Natural killer cell (primary cell): ENCODE data around the gene PYDC1. TPM values are rescaled to one million over a fixed set of nuclear protein-coding genes. Genes with fewer than 3 reads are reported as not detected.

ENCODE experiments used
- ATAC-seq, 3 donors: fragments of 150-1000 bp in 2 of 3; fragments of 200-7000 bp in 1 of 3; cut with Tn5 transposase; 1 replicate in 1 of 3; 2 replicates in 2 of 3; pipeline ENCODE4 v1.10.0; 2021; ENCODE audit warnings: mild to moderate bottlenecking in 2 of 3, moderate library complexity in 2 of 3
- DNase-seq, 2 donors: peaks; one replicate each; pipeline versions ENCODE4 v3.0.0 to v3.0.0-alpha.2; 2013 to 2021; ENCODE audit warnings: mixed read lengths in 1 of 2
- H3K27ac ChIP-seq: one replicate; pipeline ENCODE4 v1.5.1; 2013; ENCODE audit warnings: mild to moderate bottlenecking, low read length
- H3K27me3 ChIP-seq: one replicate; pipeline ENCODE4 v1.6.1; 2013; ENCODE audit warnings: low read length; ENCODE audit not compliant: control insufficient read depth, insufficient read depth
- H3K36me3 ChIP-seq: one replicate; pipeline ENCODE4 v1.6.1; 2013; ENCODE audit warnings: low read length; ENCODE audit not compliant: control insufficient read depth, insufficient read depth
- H3K4me1 ChIP-seq: one replicate; pipeline ENCODE4 v1.6.1; 2013; ENCODE audit warnings: low read length; ENCODE audit not compliant: control insufficient read depth, insufficient read depth
- H3K4me3 ChIP-seq: one replicate; pipeline ENCODE4 v1.5.1; 2013; ENCODE audit warnings: low read length
- H3K9me3 ChIP-seq: one replicate; pipeline ENCODE4 v1.6.1; 2013; ENCODE audit warnings: low read length; ENCODE audit not compliant: control insufficient read depth, insufficient read depth
- H3K27ac Mint-ChIP-seq, 2 donors: one replicate each; pipeline ENCODE4 v1.8.0; 2022; ENCODE audit warnings: mild to moderate bottlenecking in 2 of 2, mixed read lengths in 2 of 2, moderate library complexity in 1 of 2
- H3K27me3 Mint-ChIP-seq, 2 donors: one replicate each; pipeline ENCODE4 v1.8.0; 2022; ENCODE audit warnings: low read depth in 2 of 2, mixed read lengths in 2 of 2
- H3K36me3 Mint-ChIP-seq: one replicate; pipeline ENCODE4 v1.8.0; 2022; ENCODE audit warnings: mixed read lengths
- H3K4me1 Mint-ChIP-seq, 2 donors: one replicate each; pipeline ENCODE4 v1.8.0; 2022; ENCODE audit warnings: mixed read lengths in 2 of 2
- H3K4me3 Mint-ChIP-seq: one replicate; pipeline ENCODE4 v1.8.0; 2022; ENCODE audit warnings: mild to moderate bottlenecking, moderate library complexity, mixed read lengths
- H3K9me3 Mint-ChIP-seq, 2 donors: one replicate each; pipeline ENCODE4 v1.8.0; 2022; ENCODE audit warnings: mixed read lengths in 2 of 2
- CTCF ChIP-seq: fragments of 200-600 bp; IDR thresholded peaks from one replicate; pipeline ENCODE4 v1.8.0; 2022; ENCODE audit warnings: antibody characterized with exemption
- WGBS: methylation state at CpG from one replicate; pipeline ENCODE4 v1.1.7; 2013; ENCODE audit warnings: missing lambda C conversion rate; ENCODE audit not compliant: insufficient coverage; 5-methylcytosine and 5-hydroxymethylcytosine counted together
- intact Hi-C: fragments of 100-400 bp; cut with micrococcal nuclease; formaldehyde crosslinking; loops from one replicate; pipeline ENCODE4 v1.14.2; 2022
- total RNA-seq, 4 donors: library from RNA; stranded (reverse); fragments of 120-200 nt in 1 of 4; gene quantifications; one replicate each; pipeline versions ENCODE4 v1.2.3 to v1.2.4, GENCODE V29; 2013 to 2022

Gene PYDC1
- total RNA-seq, 3 donors from 2014 or later (not counting 1 experiment from before 2014, with no cell fraction given), result not detected

- H3K27ac Mint-ChIP-seq, result peak overlapping the region; percentile 84 to 91
- peak in 1 of 3 donors; percentile 33 for ATAC-seq
Observed at GRCh38 chr16:31260136-31260931, 43.4 kb upstream of the PYDC1 start.

DNA sequence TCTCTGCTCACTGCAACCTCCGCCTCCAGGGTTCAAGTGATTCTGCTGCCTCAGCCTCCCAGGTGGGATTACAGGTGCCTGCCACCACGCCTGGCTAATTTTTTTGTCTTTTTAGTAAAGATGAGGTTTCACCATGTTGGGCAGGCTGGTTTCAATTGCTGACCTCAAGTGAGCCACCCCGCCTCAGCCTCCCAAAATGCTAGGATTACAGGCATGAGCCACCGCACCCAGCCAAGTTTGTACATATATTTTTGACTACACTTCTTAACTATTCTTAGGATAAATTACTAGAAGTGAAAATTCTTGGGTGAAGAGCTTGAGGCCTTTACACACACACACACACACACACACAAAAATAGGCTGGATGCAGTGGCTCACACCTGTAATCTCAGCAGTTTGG, 41.4 kb upstream of the PYDC1 start:
- 87% methylated on average over 3 of the region's 4 CpGs for WGBS

More at GRCh38 chr16:31260136-31260931, 43.4 kb upstream of the PYDC1 start:
- intact Hi-C loops, result loop anchor here (5.0 kb wide), 2 partner anchors 73 to 182 kb away; partner anchors contain the start of gene ZNF843
- H3K4me1 Mint-ChIP-seq, result peaks cover 42 to 52% of the 10 kb centered on the region in 2 donors
- H3K27ac ChIP-seq, result peak overlapping the region; percentile 53
- 17% methylated on average over 10 of the region's 14 CpGs for WGBS
- no peaks in the 10 kb centered on the region for H3K36me3 Mint-ChIP-seq
- peak overlapping the region; percentile 99 for H3K4me3 Mint-ChIP-seq
- peaks cover 63% of the 10 kb centered on the region for H3K4me1 ChIP-seq
- DNase-seq, result no peak
- no peaks in the 10 kb centered on the region for H3K27me3 ChIP-seq
- H3K36me3 ChIP-seq, result peaks cover 2% of the 10 kb centered on the region
- no peaks in the 10 kb centered on the region for H3K9me3 Mint-ChIP-seq
- TF ChIP-seq CTCF, result no peak
- no peaks in the 10 kb centered on the region for H3K9me3 ChIP-seq
- peak overlapping the region; percentile 64 for H3K4me3 ChIP-seq
- H3K27me3 Mint-ChIP-seq, result no peaks in the 10 kb centered on the region

DNA sequence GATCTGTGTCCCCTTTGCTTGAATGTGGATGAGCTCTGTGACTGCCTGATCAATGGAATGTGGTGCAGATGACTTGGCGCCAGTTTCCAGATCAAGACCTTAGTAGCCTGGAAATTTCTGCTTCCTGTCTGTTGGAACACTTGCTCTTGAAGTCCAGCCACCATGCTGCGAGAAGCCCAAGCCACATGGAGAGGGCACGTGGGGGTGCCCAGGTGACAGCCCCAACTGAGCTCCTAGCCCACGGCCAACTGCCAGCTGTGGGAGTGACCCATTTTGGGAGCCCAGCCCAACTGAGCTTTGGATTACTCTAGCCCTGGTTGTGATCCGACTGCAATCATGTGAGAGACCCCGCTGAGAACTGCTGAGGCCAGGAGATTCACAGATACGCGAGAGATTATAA, 39.5 kb upstream of the PYDC1 start:
- H3K4me1 ChIP-seq, result peaks cover 42% of the 10 kb centered on the region
- H3K4me3 ChIP-seq, result no peak overlapping the region
- no peak overlapping the region for H3K27ac Mint-ChIP-seq

More for the DNA sequence above, 41.4 kb upstream of the PYDC1 start:
- no peak for TF ChIP-seq CTCF
- H3K27ac Mint-ChIP-seq, result no peak overlapping the region
- peak overlapping the region; percentile 35 for H3K4me3 Mint-ChIP-seq
- no peaks in the 10 kb centered on the region for H3K36me3 Mint-ChIP-seq
- Histone ChIP-seq H3K27ac (no peak overlapping the region), H3K36me3 (no peaks in the 10 kb centered on the region), H3K4me1 (peaks cover 58% of the 10 kb centered on the region), H3K27me3 (no peaks in the 10 kb centered on the region), H3K4me3 (no peak overlapping the region), H3K9me3 (no peaks in the 10 kb centered on the region)
- DNase-seq (no peak), ATAC-seq (no peak)
- no peaks in the 10 kb centered on the region for H3K27me3 Mint-ChIP-seq
- peaks cover 45 to 59% of the 10 kb centered on the region in 2 donors for H3K4me1 Mint-ChIP-seq
- intact Hi-C loops, result no loop called here
- no peaks in the 10 kb centered on the region for H3K9me3 Mint-ChIP-seq

More for the DNA sequence above, 39.5 kb upstream of the PYDC1 start:
- 91% methylated on average over 8 of the region's 8 CpGs for WGBS
- intact Hi-C loops, result no loop called here
- H3K36me3 ChIP-seq, result no peaks in the 10 kb centered on the region
- Mint-ChIP-seq H3K36me3 (no peaks in the 10 kb centered on the region), H3K27me3 (no peaks in the 10 kb centered on the region), H3K9me3 (no peaks in the 10 kb centered on the region), H3K4me1 (peaks cover 41 to 51% of the 10 kb centered on the region in 2 donors), H3K4me3 (no peak overlapping the region)
- H3K27ac ChIP-seq, result no peak overlapping the region
- no peak for ATAC-seq
- no peaks in the 10 kb centered on the region for H3K9me3 ChIP-seq
- DNase-seq, result no peak
- TF ChIP-seq CTCF, result no peak
- no peaks in the 10 kb centered on the region for H3K27me3 ChIP-seq
